ENCODE measurements around the gene NMRK1. TPM values are rescaled to one million over a fixed set of nuclear protein-coding genes. Genes with fewer than 3 reads are reported as not detected.

Gene NMRK1
- total RNA-seq (2014; rRNA removed; shearing (Covaris generic)): 12.0 and 13.3 TPM in 2 replicates

DNA sequence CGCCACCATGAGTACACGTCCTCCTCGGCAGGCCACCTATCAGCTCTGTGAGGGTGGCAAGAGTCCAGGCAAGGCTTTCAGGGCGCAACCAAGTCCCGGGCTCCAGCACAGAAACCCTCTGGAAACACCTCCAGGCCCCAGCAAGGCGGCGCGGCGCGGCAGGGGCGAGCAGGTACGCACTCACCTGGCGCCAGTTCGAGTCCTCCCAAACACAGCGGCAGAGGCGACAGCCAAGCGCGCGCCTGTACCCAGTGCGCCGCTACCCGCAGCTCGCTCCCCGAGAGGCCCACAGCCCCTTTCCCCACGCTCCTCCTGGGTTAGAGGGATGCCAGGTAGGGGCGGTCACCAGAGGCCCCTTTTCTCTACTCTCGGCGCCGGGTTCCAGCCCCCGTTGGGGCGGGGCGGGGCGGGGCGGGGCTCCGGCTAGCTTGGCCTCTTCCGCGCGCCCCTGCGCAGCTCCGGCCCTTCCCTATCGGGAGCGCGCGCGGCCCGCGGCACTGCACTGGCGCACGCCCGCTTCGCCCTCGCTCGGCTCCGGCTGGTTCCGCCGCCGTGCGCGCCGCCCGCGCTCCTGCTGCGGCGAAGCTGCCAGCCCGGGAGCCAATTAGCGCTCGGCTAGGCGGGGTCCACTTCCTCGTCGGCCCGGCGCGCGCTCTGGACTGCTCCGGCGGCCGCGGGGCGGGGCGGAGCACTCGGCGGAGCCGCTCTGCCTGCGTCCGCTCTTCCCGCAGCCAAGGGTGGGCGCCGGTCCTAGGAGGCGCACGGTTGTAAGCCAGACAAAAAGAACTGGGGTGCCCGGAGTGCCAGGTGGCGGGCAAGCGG, at the start of gene NMRK1, which contains the start of gene OSTF1:
NMRK1 (minus strand) TSS at position 332 of the 822 bp plus-strand sequence. CDS start 5,040 bp downstream, outside the sequence.
OSTF1 (plus strand) TSS at position 691 of the 822 bp plus-strand sequence. CDS start 179 bp downstream, outside the sequence.
- H3K27me3 ChIP-seq (ENCODE audit: control insufficient read depth, insufficient read depth, low read length): no peaks in the 10 kb centered on the region
- H3K36me3 ChIP-seq (replicated peaks; ENCODE audit: control insufficient read depth, insufficient read depth, low read length): no peaks in the 10 kb centered on the region
- DNase-seq: peak; percentile 96
- H3K4me3 ChIP-seq (ENCODE audit: insufficient read depth, low read depth, low read length): peak within 1 kb of the TSS; percentile 91

DNA sequence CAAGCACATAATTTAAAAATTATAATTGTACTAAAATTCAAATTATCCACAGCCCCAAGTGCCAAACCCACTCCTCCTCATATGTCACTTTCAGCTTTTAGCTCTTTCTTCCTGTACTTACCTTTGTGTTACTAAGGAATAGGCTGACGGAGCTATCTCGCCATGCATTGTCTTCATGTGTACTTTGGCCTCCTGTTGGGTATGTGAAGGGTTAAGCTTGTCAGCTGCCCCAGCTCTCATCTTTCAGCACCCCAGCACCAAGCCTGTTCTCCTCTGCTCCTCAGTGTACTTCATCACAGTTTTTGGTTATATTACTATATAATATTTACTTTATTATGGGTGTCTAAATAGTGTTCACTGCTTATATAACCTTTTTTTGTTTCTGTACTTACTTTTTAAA, 46.5 kb upstream of the NMRK1 start:
- DNase-seq: no peak
- Histone ChIP-seq H3K4me3 (ENCODE audit: insufficient read depth, low read depth, low read length) (no peak overlapping the region), H3K27me3 (ENCODE audit: control insufficient read depth, insufficient read depth, low read length) (no peaks in the 10 kb centered on the region), H3K36me3 (replicated peaks; ENCODE audit: control insufficient read depth, insufficient read depth, low read length) (no peaks in the 10 kb centered on the region)

DNA sequence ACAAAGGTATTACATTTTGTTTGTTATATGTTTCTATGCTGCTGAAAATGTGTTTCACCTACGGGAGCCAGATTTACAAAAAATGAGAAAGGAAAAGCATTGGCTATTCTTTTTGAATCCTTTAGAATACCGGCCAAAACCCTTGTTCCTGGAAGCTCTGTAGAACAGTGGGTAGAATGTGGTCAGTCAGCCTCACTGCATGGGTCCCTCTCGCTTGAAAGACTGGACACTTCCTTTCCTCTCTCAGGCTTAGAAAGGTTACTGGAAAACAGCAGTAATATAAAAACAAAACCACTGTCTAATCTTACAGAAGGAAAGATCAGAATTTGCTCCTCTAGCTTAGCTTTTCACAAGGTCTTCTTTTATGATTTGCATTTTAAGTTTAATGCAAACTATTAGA, 45.4 kb upstream of the NMRK1 start:
- DNase-seq: no peak
- Histone ChIP-seq H3K27me3 (ENCODE audit: control insufficient read depth, insufficient read depth, low read length) (no peaks in the 10 kb centered on the region), H3K36me3 (replicated peaks; ENCODE audit: control insufficient read depth, insufficient read depth, low read length) (no peaks in the 10 kb centered on the region), H3K4me3 (ENCODE audit: insufficient read depth, low read depth, low read length) (no peak overlapping the region)

DNA sequence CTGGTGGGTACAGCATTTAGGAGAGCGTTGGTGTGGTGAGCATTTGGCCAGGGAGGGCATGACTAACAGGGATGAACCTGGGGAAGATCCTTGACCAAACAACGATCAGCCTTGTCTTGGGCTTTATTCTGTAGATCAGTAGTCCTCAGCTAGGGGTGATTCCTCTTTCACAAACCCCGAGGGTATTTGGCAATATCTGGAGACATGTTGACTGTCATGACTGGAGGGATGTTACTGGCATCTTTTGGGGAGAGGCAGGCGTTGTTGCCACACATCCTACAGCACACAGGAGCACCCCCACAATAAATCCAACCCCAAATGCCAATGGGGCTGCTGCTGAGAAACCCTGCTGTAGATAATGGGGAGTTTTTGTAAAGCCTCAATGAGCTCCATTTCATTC, 44.3 kb upstream of the NMRK1 start:
- Histone ChIP-seq H3K27me3 (ENCODE audit: control insufficient read depth, insufficient read depth, low read length) (no peaks in the 10 kb centered on the region), H3K4me3 (ENCODE audit: insufficient read depth, low read depth, low read length) (no peak overlapping the region), H3K36me3 (replicated peaks; ENCODE audit: control insufficient read depth, insufficient read depth, low read length) (no peaks in the 10 kb centered on the region)
- no peak for DNase-seq

DNA sequence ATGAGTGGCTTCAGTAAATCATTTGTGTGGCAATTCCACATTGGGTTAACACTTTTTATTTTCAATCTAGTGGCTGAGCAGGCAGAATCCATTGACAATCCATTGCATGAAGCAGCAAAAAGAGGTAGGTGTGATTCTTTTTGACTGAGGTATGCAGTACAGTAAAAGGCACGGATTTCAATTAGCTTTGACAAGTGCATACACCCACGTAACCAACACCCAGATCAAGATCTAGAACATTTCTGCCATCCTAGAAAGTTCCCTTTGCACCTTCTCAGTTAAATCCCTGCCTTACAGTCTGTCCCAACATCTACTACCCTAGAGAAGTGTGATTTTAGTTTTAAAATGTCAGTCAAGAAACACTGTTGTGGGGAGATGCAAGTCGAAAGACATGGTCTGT, 43.7 kb upstream of the NMRK1 start:
- Histone ChIP-seq H3K36me3 (replicated peaks; ENCODE audit: control insufficient read depth, insufficient read depth, low read length) (no peaks in the 10 kb centered on the region), H3K27me3 (ENCODE audit: control insufficient read depth, insufficient read depth, low read length) (no peaks in the 10 kb centered on the region), H3K4me3 (ENCODE audit: insufficient read depth, low read depth, low read length) (no peak overlapping the region)
- no peak for DNase-seq

DNA sequence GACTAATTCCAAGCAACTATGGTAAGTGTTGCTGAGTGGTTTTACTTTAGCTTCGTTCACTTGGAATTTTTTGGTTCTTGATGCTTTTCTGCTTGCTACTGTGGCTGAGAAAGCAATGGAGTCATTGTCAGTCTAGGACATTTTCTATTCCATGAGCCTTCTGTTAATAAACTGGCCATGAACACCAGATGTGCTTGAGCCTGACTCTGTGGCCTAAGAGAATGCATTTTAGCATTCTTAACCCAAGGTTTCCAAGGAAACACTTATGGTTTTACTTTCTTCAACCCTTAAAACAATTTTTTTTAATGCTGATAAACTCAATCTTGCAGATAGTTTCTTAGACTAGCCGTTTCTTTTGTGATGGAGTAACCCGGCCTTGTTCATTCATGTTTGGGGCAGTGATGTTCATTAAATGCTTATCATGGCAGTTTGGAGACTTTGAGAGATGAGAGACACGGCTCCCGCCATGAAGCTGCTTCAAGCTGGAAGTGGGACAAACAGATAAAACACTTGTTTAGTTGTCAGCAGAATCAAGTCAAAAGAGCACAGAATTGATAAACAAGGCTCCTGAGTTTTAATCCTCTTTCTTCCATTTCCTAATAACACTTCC, 42.8 kb upstream of the NMRK1 start:
- no peaks in the 10 kb centered on the region for H3K36me3 ChIP-seq (replicated peaks; ENCODE audit: control insufficient read depth, insufficient read depth, low read length)
- no peaks in the 10 kb centered on the region for H3K27me3 ChIP-seq (ENCODE audit: control insufficient read depth, insufficient read depth, low read length)
- H3K4me3 ChIP-seq (ENCODE audit: insufficient read depth, low read depth, low read length): no peak overlapping the region
- no peak for DNase-seq

DNA sequence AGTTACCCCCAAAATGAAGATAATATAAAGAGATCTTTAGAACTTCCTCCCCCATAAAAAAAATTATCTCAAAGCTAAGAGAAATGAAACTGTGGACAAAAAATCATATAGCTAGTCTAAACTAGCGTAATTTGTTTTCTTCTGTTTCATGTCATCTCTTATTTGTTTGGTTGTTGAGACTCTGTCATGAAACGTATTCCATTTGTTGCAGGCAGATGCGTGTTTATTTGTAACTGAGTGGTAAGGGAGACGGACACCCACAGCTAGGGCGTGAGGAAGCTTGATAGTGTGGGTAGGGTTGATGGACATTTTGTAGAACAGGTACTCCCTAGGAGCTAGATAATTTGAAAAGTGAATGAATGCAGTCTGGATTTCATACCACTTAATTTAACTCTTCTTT, 42.2 kb upstream of the NMRK1 start:
- Histone ChIP-seq H3K36me3 (replicated peaks; ENCODE audit: control insufficient read depth, insufficient read depth, low read length) (no peaks in the 10 kb centered on the region), H3K4me3 (ENCODE audit: insufficient read depth, low read depth, low read length) (no peak overlapping the region), H3K27me3 (ENCODE audit: control insufficient read depth, insufficient read depth, low read length) (no peaks in the 10 kb centered on the region)
- DNase-seq: no peak

DNA sequence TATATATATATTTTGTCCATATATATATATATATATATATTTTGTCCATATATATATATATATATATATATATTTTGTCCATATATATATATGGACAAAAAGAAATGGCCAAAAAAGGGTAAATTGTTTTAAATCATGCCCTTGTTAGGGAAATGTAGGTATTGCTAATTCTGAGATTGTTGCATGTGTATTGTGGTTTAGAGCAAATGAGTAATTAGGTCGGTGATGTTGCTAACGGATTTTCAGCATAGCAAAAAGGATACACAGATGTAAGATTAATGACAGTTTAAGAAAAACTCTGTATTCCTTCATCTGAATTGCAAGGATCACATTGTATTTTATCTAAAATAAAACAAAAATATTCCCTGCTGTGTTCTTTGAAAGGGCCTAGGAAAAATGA, 40.6 kb upstream of the NMRK1 start:
- H3K27me3 ChIP-seq (ENCODE audit: control insufficient read depth, insufficient read depth, low read length): no peaks in the 10 kb centered on the region
- no peak overlapping the region for H3K4me3 ChIP-seq (ENCODE audit: insufficient read depth, low read depth, low read length)
- no peaks in the 10 kb centered on the region for H3K36me3 ChIP-seq (replicated peaks; ENCODE audit: control insufficient read depth, insufficient read depth, low read length)
- no peak for DNase-seq

DNA sequence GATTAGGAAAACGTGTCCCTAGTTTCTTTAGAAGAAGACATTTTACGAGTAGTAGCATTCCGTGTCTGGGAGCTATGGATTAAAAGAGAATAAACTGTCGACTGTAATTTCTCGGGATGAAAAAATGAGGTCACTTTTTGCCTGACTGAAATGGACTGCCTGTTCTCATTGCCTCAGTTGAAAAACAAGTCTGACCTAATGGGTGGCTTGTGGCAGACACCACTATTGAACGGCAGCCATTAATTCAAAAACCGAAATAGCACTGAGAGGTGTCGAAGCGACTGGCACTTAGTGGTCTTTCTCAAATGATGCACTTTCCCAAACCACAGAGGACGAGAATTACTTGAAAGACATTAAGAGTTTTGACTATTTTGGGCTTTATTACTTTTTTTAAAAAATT, 35.7 kb upstream of the NMRK1 start:
- DNase-seq: no peak
- no peaks in the 10 kb centered on the region for H3K36me3 ChIP-seq (replicated peaks; ENCODE audit: control insufficient read depth, insufficient read depth, low read length)
- no peak overlapping the region for H3K4me3 ChIP-seq (ENCODE audit: insufficient read depth, low read depth, low read length)
- H3K27me3 ChIP-seq (ENCODE audit: control insufficient read depth, insufficient read depth, low read length): no peaks in the 10 kb centered on the region

DNA sequence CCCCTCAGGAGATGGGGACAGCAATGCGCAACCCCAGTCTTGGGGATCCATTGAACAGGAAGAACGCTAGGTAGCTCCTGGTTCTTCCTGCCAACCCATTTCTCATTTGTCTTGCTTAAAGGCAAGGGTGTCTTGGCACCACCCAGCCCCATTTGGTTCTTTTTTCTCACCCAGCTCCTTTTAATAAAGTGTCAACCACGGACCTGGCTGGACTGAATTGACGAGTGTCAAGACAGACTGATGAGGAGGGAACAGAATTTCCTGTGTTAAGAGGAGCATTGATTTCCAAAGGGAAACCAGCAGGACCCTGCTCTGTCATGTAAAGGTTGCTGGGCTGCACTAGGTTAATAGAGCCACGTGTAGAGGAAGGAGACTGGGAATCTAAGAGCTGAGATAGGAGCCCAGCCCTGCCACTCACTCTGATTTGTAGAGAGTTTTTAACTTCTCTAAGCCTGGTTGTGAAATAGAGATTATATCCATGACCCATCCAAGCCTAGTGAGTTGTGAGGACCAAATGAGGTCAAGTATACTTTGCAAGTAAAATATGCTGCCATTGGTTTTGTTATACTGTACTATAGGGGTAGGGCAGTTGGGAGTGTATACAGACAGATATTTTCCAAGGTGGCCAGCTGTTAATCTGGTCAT, 34.1 kb upstream of the NMRK1 start:
- H3K4me3 ChIP-seq (ENCODE audit: insufficient read depth, low read depth, low read length): no peak overlapping the region
- H3K27me3 ChIP-seq (ENCODE audit: control insufficient read depth, insufficient read depth, low read length): no peaks in the 10 kb centered on the region
- DNase-seq: peak; percentile 35
- no peaks in the 10 kb centered on the region for H3K36me3 ChIP-seq (replicated peaks; ENCODE audit: control insufficient read depth, insufficient read depth, low read length)

DNA sequence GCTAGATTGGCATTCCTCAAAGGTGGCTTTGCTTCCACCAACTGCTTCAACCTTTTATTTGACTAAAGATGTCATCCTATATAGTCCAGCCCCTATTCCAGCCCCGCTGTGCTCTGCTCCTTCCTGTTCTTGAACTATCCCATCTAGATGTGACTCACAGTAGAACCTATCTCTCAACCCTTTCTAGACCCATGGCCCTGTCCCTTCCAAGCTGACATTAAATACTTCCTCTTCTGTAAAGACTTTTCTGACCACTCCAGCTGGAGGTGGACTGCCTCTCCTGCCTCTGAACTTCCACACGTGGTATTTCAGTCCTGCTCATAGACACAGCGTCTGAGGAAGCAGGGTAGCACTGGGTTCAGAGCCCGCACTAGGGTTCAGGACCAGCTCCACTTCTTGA, 32.7 kb upstream of the NMRK1 start:
- no peaks in the 10 kb centered on the region for H3K27me3 ChIP-seq (ENCODE audit: control insufficient read depth, insufficient read depth, low read length)
- DNase-seq: no peak
- H3K4me3 ChIP-seq (ENCODE audit: insufficient read depth, low read depth, low read length): no peak overlapping the region
- no peaks in the 10 kb centered on the region for H3K36me3 ChIP-seq (replicated peaks; ENCODE audit: control insufficient read depth, insufficient read depth, low read length)

DNA sequence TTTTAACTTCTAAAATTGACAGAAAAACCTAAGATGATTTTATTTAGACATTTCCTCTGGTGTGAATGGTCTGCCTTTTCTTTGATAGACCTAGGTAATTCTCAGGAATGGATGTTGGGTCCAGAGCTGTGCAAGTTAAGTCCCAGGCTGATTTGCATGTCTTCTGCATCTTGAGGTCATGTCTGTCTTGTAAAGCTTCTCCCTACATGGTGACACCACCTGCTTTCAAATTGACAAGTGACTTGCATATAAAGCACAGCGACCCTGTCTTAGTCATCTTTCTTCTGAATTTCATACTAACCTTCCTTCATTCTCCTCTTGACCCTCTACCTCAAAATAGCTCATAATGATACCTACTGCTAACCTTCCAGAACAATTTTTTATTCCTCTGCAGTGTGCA, 29.6 kb upstream of the NMRK1 start:
- H3K4me3 ChIP-seq (ENCODE audit: insufficient read depth, low read depth, low read length): no peak overlapping the region
- no peaks in the 10 kb centered on the region for H3K27me3 ChIP-seq (ENCODE audit: control insufficient read depth, insufficient read depth, low read length)
- no peak for DNase-seq
- no peaks in the 10 kb centered on the region for H3K36me3 ChIP-seq (replicated peaks; ENCODE audit: control insufficient read depth, insufficient read depth, low read length)

DNA sequence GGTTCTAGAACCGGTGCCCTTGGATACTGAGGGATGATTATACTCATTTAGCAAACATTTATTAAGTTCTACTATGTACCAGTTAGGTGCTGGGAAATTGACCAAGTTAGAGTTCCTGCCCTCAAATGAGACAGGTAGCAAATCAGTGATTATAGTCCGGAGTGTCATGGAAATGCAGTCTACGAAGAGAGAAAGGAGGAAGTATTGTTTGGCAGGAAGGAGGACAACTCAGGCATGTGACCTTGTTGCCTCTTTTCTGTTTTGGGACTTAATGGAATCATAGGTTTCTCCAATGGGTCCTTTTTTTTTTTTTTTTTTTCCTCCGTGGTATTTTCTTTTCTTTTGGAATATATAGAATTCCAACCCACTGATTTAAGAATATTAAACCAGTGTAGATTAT, 28.4 kb upstream of the NMRK1 start:
- no peaks in the 10 kb centered on the region for H3K36me3 ChIP-seq (replicated peaks; ENCODE audit: control insufficient read depth, insufficient read depth, low read length)
- H3K4me3 ChIP-seq (ENCODE audit: insufficient read depth, low read depth, low read length): no peak overlapping the region
- H3K27me3 ChIP-seq (ENCODE audit: control insufficient read depth, insufficient read depth, low read length): no peaks in the 10 kb centered on the region
- no peak for DNase-seq

DNA sequence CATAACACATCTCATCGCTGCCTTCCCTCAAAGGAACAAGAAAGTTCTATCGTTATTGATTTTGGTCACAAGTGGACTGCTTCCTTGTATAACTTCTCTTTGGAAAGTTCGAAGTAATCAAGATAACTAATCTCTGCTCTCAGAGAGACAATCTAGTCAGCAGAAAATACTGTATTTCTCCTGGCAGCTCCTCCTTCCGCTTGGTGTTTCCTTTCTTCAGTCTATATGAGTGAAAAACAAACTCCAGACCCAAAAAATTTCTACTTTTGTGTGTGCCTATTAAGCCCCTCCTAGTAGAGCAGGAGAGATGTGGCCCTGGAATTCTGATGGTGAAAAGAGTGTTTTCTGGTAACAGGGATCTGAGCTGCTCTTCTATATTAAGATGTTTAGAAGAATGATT, 24.8 kb upstream of the NMRK1 start:
- H3K36me3 ChIP-seq (replicated peaks; ENCODE audit: control insufficient read depth, insufficient read depth, low read length): no peaks in the 10 kb centered on the region
- no peak for DNase-seq
- H3K4me3 ChIP-seq (ENCODE audit: insufficient read depth, low read depth, low read length): no peak overlapping the region
- no peaks in the 10 kb centered on the region for H3K27me3 ChIP-seq (ENCODE audit: control insufficient read depth, insufficient read depth, low read length)
